ENCODE results near the gene PATJ.

- no peak for TF ChIP-seq CTCF (IDR thresholded peaks at IDR 0.05; ENCODE audit: extremely low read depth in 1 of 2, insufficient read depth in 1 of 2, low read depth in 1 of 2, low read length in 2 of 2)
- no peak for TF ChIP-seq GATA2 (IDR thresholded peaks at IDR 0.05; ENCODE audit: insufficient read depth, insufficient read length, low read depth, low read length)
- no peak for TF ChIP-seq MYC (IDR thresholded peaks at IDR 0.05; ENCODE audit: low read depth, low read length)
- no peak for TF ChIP-seq POLR2AphosphoS5 (IDR thresholded peaks at IDR 0.05; ENCODE audit: insufficient read depth, low read depth, low read length)
- TF ChIP-seq POLR2A (IDR thresholded peaks at IDR 0.05; ENCODE audit: low read depth, low read length), result no peak
- TF ChIP-seq MAX (IDR thresholded peaks at IDR 0.05; ENCODE audit: insufficient read depth, insufficient read length), result no peak
- TF ChIP-seq FOS (IDR thresholded peaks at IDR 0.05; ENCODE audit: borderline replicate concordance, insufficient read depth, low read length), result no peak
Observed at GRCh38 chr1:61864489-61864888, 122.2 kb downstream of the PATJ start.

Data from endothelial cell of umbilical vein (primary cell).